Lower leg skin (tissue), 4 donors: Measurements from ENCODE around the gene RAB27B. TPM values are rescaled to one million over a fixed set of nuclear protein-coding genes. Genes with fewer than 3 reads are reported as not detected.

Source experiments
- DNase-seq, 2 donors: peaks; one replicate each; pipeline ENCODE4 v3.0.0-alpha.2; 2019; ENCODE audit warnings: low spot score in 2 of 2
- H3K4me3 ChIP-seq: fragments of 200-600 bp; sonication (generic); 2 replicates; pipeline ENCODE4 v1.5.1; 2017; ENCODE audit warnings: mild to moderate bottlenecking, low read depth; ENCODE audit not compliant: poor library complexity, severe bottlenecking
- POLR2A ChIP-seq, 2 donors: fragments of 450-650 bp; IDR thresholded peaks; one replicate each; pipeline ENCODE4 v1.6.1; 2016 to 2017; ENCODE audit warnings: antibody characterized with exemption in 2 of 2, mild to moderate bottlenecking in 1 of 2, moderate library complexity in 1 of 2
- WGBS, 2 donors: methylation state at CpG; one replicate each; pipeline ENCODE4 v1.1.5; 2018; 5-methylcytosine and 5-hydroxymethylcytosine counted together
- intact Hi-C: fragments of 100-400 bp; cut with DNase I; formaldehyde crosslinking; loops from one replicate; pipeline ENCODE4 v1.15.0; 2023; ENCODE audit warnings: low total_unique reads
- total RNA-seq, 4 donors: library from RNA; depleted of rRNA; stranded (reverse); fragments of >200 nt; gene quantifications; one replicate each; pipeline ENCODE4 v1.1.0, GENCODE V29; 2016
- TF ChIP-seq, protein P1 (sequence below), 3 donors: fragments of 450-650 bp; IDR thresholded peaks; one replicate each; pipeline ENCODE4 v1.5.1; 2016; ENCODE audit warnings: antibody characterized with exemption in 3 of 3, mild to moderate bottlenecking in 3 of 3, moderate library complexity in 2 of 3

The RAB27B gene, protein sequence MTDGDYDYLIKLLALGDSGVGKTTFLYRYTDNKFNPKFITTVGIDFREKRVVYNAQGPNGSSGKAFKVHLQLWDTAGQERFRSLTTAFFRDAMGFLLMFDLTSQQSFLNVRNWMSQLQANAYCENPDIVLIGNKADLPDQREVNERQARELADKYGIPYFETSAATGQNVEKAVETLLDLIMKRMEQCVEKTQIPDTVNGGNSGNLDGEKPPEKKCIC
- 10 to 100 TPM; 22.6 to 34.8 (median 27.2) TPM for total RNA-seq

DNA sequence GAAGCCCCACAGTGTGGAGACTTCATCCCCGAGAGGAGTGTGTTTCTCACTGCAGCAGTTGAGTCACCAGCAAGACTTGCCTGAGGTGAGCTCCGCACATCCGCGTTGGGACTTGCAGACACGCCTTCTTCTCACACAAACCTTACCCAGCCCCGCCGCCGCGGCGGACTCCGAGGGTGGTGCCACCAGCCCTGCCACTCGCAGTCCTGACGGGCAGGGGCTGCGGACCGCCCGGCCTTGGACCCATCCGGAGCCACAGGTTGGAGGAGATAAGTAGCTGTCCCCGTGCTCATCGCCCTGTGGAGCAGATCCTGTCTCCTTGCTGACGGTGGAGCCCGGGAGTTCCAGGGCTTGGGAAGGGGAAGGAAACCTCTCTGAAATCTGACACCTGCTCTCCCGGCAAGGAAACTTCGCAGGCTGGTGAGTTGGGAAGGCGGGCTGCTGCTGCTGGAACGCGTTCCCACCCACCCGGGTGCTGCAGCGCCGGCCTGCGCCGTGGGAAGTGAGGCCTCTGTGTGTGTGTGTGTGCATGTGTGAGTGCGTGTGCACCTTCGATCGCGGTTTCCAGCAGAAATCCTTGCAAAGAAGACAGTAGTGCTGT lies at the start of gene RAB27B:
TSS of gene RAB27B (plus strand) at position 197 of the 601 bp plus-strand sequence. CDS start 49,109 bp downstream, outside the sequence.
- H3K4me3 ChIP-seq, result peak within 1 kb of the TSS; percentile 29
- peak; percentile 75 to 95 for DNase-seq
- TF ChIP-seq POLR2A (IDR thresholded peaks at IDR 0.05), result no peak
- TF ChIP-seq, protein P1, sequence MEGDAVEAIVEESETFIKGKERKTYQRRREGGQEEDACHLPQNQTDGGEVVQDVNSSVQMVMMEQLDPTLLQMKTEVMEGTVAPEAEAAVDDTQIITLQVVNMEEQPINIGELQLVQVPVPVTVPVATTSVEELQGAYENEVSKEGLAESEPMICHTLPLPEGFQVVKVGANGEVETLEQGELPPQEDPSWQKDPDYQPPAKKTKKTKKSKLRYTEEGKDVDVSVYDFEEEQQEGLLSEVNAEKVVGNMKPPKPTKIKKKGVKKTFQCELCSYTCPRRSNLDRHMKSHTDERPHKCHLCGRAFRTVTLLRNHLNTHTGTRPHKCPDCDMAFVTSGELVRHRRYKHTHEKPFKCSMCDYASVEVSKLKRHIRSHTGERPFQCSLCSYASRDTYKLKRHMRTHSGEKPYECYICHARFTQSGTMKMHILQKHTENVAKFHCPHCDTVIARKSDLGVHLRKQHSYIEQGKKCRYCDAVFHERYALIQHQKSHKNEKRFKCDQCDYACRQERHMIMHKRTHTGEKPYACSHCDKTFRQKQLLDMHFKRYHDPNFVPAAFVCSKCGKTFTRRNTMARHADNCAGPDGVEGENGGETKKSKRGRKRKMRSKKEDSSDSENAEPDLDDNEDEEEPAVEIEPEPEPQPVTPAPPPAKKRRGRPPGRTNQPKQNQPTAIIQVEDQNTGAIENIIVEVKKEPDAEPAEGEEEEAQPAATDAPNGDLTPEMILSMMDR (IDR thresholded peaks at IDR 0.05), result no peak
- intact Hi-C loops, result no loop called here
- 0% methylated on average over 24 to 35 of the region's 35 CpGs for WGBS, 2 donors

DNA sequence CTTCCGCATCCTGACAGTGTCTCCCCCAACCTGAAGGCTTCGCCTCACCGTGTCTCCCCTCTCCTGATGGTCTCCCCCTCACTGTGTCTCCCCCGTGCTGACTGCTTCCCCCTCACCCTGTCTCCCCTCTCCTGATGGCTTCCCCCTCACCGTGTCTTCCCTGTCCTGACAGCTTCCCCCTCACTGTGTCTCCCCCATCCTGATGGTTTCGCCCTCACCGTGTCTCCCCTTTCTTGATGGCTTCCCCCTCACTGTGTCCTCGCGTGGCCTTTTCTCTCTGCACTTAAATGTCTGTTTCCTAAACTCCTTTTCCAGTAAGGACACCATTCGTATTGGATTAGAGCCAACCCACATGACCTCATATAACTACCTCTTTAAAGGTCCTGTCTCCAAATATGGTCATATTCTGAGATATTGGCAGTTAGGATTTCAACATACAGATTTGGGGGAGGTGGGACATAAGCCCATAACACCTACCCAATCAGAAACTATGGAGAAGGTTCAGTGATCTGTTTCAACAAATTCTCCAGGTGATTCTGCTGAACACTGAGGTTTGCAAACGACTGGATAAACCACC lies 47.9 kb upstream of the RAB27B start:
- DNase-seq, result no peak
- TF ChIP-seq, protein P1 (IDR thresholded peaks at IDR 0.05), result no peak
- TF ChIP-seq POLR2A (IDR thresholded peaks at IDR 0.05), result no peak
- intact Hi-C loops, result no loop called here
- WGBS, 2 donors, result 78 to 80% methylated on average over 11 of the region's 11 CpGs
- H3K4me3 ChIP-seq, result no peak overlapping the region

DNA sequence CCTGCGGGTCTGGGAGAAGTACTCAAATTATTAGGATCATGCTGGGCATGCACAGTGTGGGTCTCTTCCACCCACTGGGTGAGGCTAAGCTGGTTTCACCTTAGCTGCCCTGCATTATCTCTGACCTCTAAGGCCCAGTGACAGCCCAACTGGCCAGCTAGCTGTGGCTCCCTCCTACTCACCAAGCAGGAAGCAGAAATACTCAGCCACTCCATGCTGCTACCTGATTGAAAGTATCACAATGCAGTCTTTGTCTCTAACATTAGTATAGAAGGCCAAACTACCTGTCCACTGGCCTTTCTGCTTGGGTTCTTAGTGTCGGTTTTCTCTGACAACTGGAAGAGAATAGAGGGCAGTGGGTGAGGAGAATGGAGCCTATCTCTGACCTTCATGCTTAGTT lies 47.3 kb upstream of the RAB27B start:
- TF ChIP-seq, protein P1 (IDR thresholded peaks at IDR 0.05), result no peak
- TF ChIP-seq POLR2A (IDR thresholded peaks at IDR 0.05), result no peak
- DNase-seq, result no peak
- intact Hi-C loops, result no loop called here
- 90 to 92% methylated on average over 2 of the region's 2 CpGs for WGBS, 2 donors
- H3K4me3 ChIP-seq, result no peak overlapping the region

DNA sequence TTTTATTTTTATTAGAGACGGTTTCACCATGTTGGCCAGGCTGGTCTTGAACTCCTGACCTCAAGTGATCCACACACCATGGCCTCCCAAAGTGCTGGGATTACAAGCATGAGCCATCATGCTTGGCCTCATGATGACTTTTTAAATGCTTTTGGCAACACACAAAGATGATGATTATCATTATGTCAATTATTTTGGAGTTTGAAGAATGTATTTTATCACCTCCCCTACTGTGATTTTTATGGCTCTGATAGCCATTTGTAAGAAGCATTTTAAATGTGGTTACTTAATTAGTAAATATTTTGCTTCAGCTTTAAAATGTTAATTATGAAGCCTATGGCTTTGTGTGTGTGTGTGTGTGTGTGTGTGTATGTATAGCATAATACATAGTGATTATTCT lies 45.1 kb upstream of the RAB27B start:
- TF ChIP-seq, protein P1 (IDR thresholded peaks at IDR 0.05), result no peak
- TF ChIP-seq POLR2A (IDR thresholded peaks at IDR 0.05), result no peak

DNA sequence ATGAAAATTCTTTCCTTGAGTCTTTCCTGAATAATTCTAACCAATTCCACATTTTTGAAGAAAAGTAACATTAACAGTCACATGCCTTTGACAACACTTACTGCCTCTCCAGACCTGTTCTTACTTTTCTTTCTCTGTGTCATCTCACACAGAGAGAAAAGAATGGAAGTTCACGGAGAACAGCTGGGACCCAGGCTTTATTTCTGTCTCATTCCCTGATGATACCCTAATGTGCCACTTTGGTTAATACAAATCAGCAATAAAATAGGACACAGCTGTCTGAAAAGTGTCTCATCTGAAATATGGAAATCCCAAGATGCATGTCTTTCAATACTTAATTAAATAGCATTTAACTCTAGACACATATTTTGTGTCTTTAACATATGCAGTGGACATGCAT lies 42.1 kb upstream of the RAB27B start:
- WGBS, 2 donors, result 77 to 87% methylated on average over 1 of the region's 1 CpG
- TF ChIP-seq, protein P1 (IDR thresholded peaks at IDR 0.05), result no peak
- TF ChIP-seq POLR2A (IDR thresholded peaks at IDR 0.05), result no peak
- H3K4me3 ChIP-seq, result no peak overlapping the region
- no peak for DNase-seq
- intact Hi-C loops, result no loop called here

More for the DNA sequence above, 45.1 kb upstream of the RAB27B start:
- no peak overlapping the region for H3K4me3 ChIP-seq
- intact Hi-C loops, result no loop called here
- no peak for DNase-seq
- 52 to 64% methylated on average over 1 of the region's 1 CpG for WGBS, 2 donors
